ENCODE measurements around the gene ABHD14A. TPM values are rescaled to one million over a fixed set of nuclear protein-coding genes. Genes with fewer than 3 reads are reported as not detected.
A peak's percentile ranks its signal among the peaks of the same experiment; 100 is the strongest.

Gene ABHD14A
- total RNA-seq, 4 donors from 2014 or later: 8.7 to 37.9 (median 29.9) TPM

GRCh38 chr3:52005571-52005986 is 30.7 kb downstream of the ABHD14A start:
- Histone ChIP-seq H3K4me1 (peaks cover 40 to 45% of the 10 kb centered on the region in 2 donors), H3K4me3 (no peak overlapping the region), H3K36me3 (no peaks in the 10 kb centered on the region), H3K27ac (peak overlapping the region; percentile 26 to 82 (median 68)), H3K27me3 (no peaks in the 10 kb centered on the region), H3K9me3 (no peaks in the 10 kb centered on the region)
- ATAC-seq (no peak), DNase-seq (no peak)
- intact Hi-C loops (cut with DNase I; ENCODE audit: low total_unique reads) (loop anchor here (10.0 kb wide), 1 partner anchor 329 kb away; no protein-coding TSS in a partner anchor), in situ Hi-C loops (cut with MboI; ENCODE audit: low sequenced_read_pairs in 4 of 4) (loop anchor here in 2 of 4 donors (10.0 kb wide), 1 partner anchor 49 kb away; the partner anchor contains the start of gene DUSP7 (in 2 of the 2))
- TF ChIP-seq, protein P1, sequence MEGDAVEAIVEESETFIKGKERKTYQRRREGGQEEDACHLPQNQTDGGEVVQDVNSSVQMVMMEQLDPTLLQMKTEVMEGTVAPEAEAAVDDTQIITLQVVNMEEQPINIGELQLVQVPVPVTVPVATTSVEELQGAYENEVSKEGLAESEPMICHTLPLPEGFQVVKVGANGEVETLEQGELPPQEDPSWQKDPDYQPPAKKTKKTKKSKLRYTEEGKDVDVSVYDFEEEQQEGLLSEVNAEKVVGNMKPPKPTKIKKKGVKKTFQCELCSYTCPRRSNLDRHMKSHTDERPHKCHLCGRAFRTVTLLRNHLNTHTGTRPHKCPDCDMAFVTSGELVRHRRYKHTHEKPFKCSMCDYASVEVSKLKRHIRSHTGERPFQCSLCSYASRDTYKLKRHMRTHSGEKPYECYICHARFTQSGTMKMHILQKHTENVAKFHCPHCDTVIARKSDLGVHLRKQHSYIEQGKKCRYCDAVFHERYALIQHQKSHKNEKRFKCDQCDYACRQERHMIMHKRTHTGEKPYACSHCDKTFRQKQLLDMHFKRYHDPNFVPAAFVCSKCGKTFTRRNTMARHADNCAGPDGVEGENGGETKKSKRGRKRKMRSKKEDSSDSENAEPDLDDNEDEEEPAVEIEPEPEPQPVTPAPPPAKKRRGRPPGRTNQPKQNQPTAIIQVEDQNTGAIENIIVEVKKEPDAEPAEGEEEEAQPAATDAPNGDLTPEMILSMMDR (IDR thresholded peaks at IDR 0.05 in 4 of 5, conservative IDR thresholded peaks at IDR 0.05 in 1 of 5): no peak
- TF ChIP-seq POLR2A (IDR thresholded peaks at IDR 0.05): no peak

DNA sequence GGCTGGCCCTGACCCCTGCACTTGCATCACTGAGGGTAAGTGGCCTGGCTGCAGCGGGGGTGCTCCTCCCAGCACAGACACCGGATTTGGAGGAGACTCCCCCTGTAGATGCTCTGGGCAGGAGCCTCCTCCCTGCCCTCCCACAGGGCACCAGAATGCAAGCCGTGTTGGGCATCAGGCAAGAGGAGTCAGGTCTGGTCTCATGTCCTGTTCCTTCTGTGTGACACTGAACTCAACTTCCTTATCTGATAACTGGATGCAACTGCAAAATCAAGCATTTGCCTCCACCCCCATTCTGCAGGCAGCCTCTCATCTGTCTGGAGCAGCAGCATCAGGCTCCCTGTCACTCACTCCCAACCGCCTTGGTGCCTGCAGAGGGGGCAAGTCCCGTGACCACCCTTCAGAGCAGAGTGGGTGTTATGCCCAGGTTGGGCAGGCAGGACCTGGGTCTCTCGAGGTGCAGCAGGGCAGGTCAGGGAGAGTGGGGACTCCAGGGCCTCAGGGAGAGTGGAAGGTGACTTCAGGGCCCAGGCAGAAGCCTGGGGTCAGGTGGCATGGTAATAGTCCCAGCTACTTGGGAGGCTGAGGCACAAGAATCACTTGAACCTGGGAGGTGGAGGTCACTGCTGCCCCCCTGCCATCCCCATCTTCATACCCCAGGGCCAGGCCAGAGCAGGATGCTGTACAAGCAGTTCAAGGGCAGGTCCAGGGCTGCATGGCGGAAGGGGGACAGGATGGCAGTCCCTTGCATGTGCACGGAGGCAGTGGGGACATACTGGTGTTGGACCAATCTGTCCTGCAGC is 31.4 kb downstream of the ABHD14A start:
- Histone ChIP-seq H3K4me1 (peaks cover 43 to 45% of the 10 kb centered on the region in 2 donors), H3K27me3 (no peaks in the 10 kb centered on the region), H3K4me3 (no peak overlapping the region), H3K9me3 (no peaks in the 10 kb centered on the region), H3K36me3 (no peaks in the 10 kb centered on the region), H3K27ac (peak overlapping the region in 3 of 4 donors; percentile 78 to 82 (median 81))
- TF ChIP-seq, protein P1 (IDR thresholded peaks at IDR 0.05 in 4 of 5, conservative IDR thresholded peaks at IDR 0.05 in 1 of 5): no peak
- no peak for TF ChIP-seq POLR2A (IDR thresholded peaks at IDR 0.05)
- intact Hi-C loops (cut with DNase I; ENCODE audit: low total_unique reads): loop anchor here (10.0 kb wide), 1 partner anchor 329 kb away; no protein-coding TSS in a partner anchor
- DNase-seq (peak in 1 of 2 donors; percentile 21), ATAC-seq (no peak)
- in situ Hi-C loops (cut with MboI; ENCODE audit: low sequenced_read_pairs in 4 of 4): loop anchor here in 2 of 4 donors (10.0 kb wide), 1 partner anchor 49 kb away; the partner anchor contains the start of gene DUSP7 (in 2 of the 2)

DNA sequence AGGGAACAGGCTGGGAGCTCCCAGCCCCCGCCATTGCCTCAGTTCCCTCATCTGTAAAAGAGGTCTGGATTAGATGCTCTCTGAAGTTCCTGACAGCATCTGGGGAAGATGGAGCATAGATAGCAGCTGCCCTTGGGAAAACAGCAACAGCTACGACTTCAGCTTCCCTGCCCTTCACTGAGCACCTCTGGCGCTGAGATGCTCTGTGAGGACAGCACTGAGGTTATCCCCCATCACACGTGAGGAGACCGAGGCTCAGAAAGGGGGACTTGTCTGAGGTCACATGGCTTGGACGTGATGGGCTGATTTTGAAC is 31.9 kb downstream of the ABHD14A start:
- H3K27ac ChIP-seq: peak overlapping the region; percentile 70 to 82 (median 80)
- no peak overlapping the region for H3K4me3 ChIP-seq
- no peaks in the 10 kb centered on the region for H3K36me3 ChIP-seq
- no peaks in the 10 kb centered on the region for H3K27me3 ChIP-seq
- TF ChIP-seq, protein P1 (IDR thresholded peaks at IDR 0.05 in 4 of 5, conservative IDR thresholded peaks at IDR 0.05 in 1 of 5): no peak
- TF ChIP-seq POLR2A (IDR thresholded peaks at IDR 0.05): no peak
- ATAC-seq: peak in 1 of 2 donors; percentile 2
- intact Hi-C loops (cut with DNase I; ENCODE audit: low total_unique reads) (loop anchor here (10.0 kb wide), 1 partner anchor 328 kb away; no protein-coding TSS in a partner anchor), in situ Hi-C loops (cut with MboI; ENCODE audit: low sequenced_read_pairs in 4 of 4) (loop anchor here in 2 of 4 donors (10.0 kb wide), 1 partner anchor 48 kb away; the partner anchor contains the start of gene DUSP7 (in 2 of the 2))
- DNase-seq: no peak
- peaks cover 40 to 44% of the 10 kb centered on the region in 2 donors for H3K4me1 ChIP-seq
- no peaks in the 10 kb centered on the region for H3K9me3 ChIP-seq

DNA sequence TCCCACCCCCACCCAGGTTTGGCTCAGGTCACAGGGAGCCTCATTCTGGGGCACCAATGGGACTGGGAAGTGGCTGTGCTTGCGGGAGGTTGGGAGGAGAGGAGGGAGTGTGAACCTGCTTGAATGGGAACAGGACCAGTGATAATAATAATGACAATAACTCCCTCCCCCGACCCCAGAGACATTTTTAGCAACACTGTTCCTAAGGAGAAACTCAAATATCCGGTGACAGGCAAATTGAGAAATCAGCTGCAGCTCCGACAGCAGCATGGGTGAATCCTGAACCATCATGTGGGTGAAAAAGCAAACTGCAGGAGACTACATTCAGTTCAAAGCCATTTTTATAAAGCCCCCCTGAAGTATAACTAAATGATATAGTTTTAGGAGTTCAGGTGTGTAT is 32.4 kb downstream of the ABHD14A start:
- Histone ChIP-seq H3K27me3 (no peaks in the 10 kb centered on the region), H3K36me3 (no peaks in the 10 kb centered on the region), H3K27ac (peak overlapping the region; percentile 70 to 82 (median 80)), H3K9me3 (no peaks in the 10 kb centered on the region), H3K4me1 (peaks cover 45 to 49% of the 10 kb centered on the region in 2 donors), H3K4me3 (no peak overlapping the region)
- intact Hi-C loops (cut with DNase I; ENCODE audit: low total_unique reads): loop anchor here (10.0 kb wide), 1 partner anchor 328 kb away; no protein-coding TSS in a partner anchor
- in situ Hi-C loops (cut with MboI; ENCODE audit: low sequenced_read_pairs in 4 of 4): loop anchor here in 2 of 4 donors (10.0 kb wide), 1 partner anchor 48 kb away; the partner anchor contains the start of gene DUSP7 (in 2 of the 2)
- ATAC-seq (peak; percentile 48 to 73), DNase-seq (peak in 1 of 2 donors; percentile 47)
- TF ChIP-seq, protein P1 (IDR thresholded peaks at IDR 0.05 in 4 of 5, conservative IDR thresholded peaks at IDR 0.05 in 1 of 5): no peak
- TF ChIP-seq POLR2A (IDR thresholded peaks at IDR 0.05): no peak
